B cell (primary cell): ENCODE measurements around the gene CFAP20DC. TPM values are rescaled to one million over a fixed set of nuclear protein-coding genes. Genes with fewer than 3 reads are reported as not detected.

ENCODE experiments used
- ATAC-seq: fragments of 200-7000 bp; cut with Tn5 transposase; one replicate; pipeline ENCODE4 v1.10.0; 2021; ENCODE audit warnings: low read depth, mild to moderate bottlenecking, moderate number of reproducible peaks, moderate library complexity
- CTCF ChIA-PET: fragments of 350-600 bp; sonication (Branson Sonifier 250); formaldehyde crosslinking; loops from one replicate; lab custom pipeline; 2021; ENCODE audit warnings: antibody characterized with exemption, inconsistent platforms; lab: Charles Lee
- POLR2A ChIA-PET: fragments of 350-600 bp; sonication (Branson Sonifier 250); formaldehyde crosslinking; loops from one replicate; lab custom pipeline; 2021; ENCODE audit warnings: antibody characterized with exemption; lab: Charles Lee
- DNase-seq: peaks from one replicate; pipeline ENCODE4 v3.0.0; 2013
- H2AFZ ChIP-seq: 2 replicates; pipeline ENCODE4 v1.6.1; 2012; ENCODE audit warnings: mild to moderate bottlenecking, low read depth, low read length; ENCODE audit not compliant: insufficient read depth, poor library complexity, severe bottlenecking
- H3K27ac ChIP-seq, 2 donors: 1 replicate in 1 of 2; 2 replicates in 1 of 2; pipeline ENCODE4 v1.5.1; 2012 to 2013; ENCODE audit warnings: low read length in 2 of 2, mild to moderate bottlenecking in 2 of 2, moderate library complexity in 1 of 2
- H3K27me3 ChIP-seq, 4 experiments: fragments of 200-600 bp in 1 of 4; sonication (generic) in 1 of 4; replicated peaks in 1 of 4; 1 replicate in 2 of 4; 2 replicates in 2 of 4; pipeline versions ENCODE4 v1.6.1 to v1.7.0; 2013 to 2016; ENCODE audit warnings: low read length in 3 of 4, mild to moderate bottlenecking in 2 of 4, mixed read lengths in 1 of 4, moderate library complexity in 1 of 4; ENCODE audit not compliant: insufficient read depth in 4 of 4, control insufficient read depth in 3 of 4; ENCODE audit errors: control extremely low read depth in 1 of 4
- H3K36me3 ChIP-seq, 2 experiments: replicated peaks in 1 of 2; 1 replicate in 1 of 2; 2 replicates in 1 of 2; pipeline versions ENCODE4 v1.6.1 to v1.7.1; 2013; ENCODE audit warnings: low read length in 1 of 2; ENCODE audit not compliant: insufficient read depth in 2 of 2, control insufficient read depth in 1 of 2; ENCODE audit errors: control extremely low read depth in 1 of 2, extremely low read depth in 1 of 2
- H3K4me1 ChIP-seq, 2 donors: fragments of 200-600 bp in 1 of 2; sonication (generic) in 1 of 2; 1 replicate in 1 of 2; 2 replicates in 1 of 2; pipeline versions ENCODE4 v1.5.1 to v1.6.1; 2013 to 2017; ENCODE audit warnings: low read length in 2 of 2; ENCODE audit not compliant: control insufficient read depth in 2 of 2, insufficient read depth in 2 of 2
- H3K4me2 ChIP-seq: replicated peaks from 2 replicates; pipeline ENCODE3; 2012; ENCODE audit warnings: mild to moderate bottlenecking, low read depth, low read length; ENCODE audit not compliant: poor library complexity, severe bottlenecking
- H3K4me3 ChIP-seq, 5 experiments: fragments of 200-600 bp in 1 of 5; sonication (generic) in 1 of 5; 1 replicate in 3 of 5; 2 replicates in 2 of 5; pipeline versions ENCODE4 v1.5.1 to v1.7.0; 2011 to 2016; ENCODE audit warnings: low read length in 4 of 5, mild to moderate bottlenecking in 4 of 5, low read depth in 2 of 5, control low read depth in 1 of 5, moderate library complexity in 1 of 5; ENCODE audit not compliant: insufficient read depth in 1 of 5; ENCODE audit errors: control extremely low read depth in 1 of 5, extremely low read depth in 1 of 5
- H3K79me2 ChIP-seq: fragments of 200-600 bp; sonication (generic); one replicate; pipeline ENCODE4 v1.6.0; 2016; ENCODE audit warnings: low read length; ENCODE audit not compliant: control insufficient read depth, insufficient read depth
- H3K9ac ChIP-seq: fragments of 200-600 bp; sonication (generic); 2 replicates; pipeline ENCODE4 v1.6.1; 2017; ENCODE audit warnings: mild to moderate bottlenecking, low read length, moderate library complexity
- H3K9me3 ChIP-seq, 3 donors: one replicate each; pipeline versions ENCODE4 v1.6.1 to v1.7.1; 2013; ENCODE audit warnings: low read length in 2 of 3; ENCODE audit not compliant: control insufficient read depth in 2 of 3, insufficient read depth in 1 of 3; ENCODE audit errors: control extremely low read depth in 1 of 3
- H4K20me1 ChIP-seq: 2 replicates; pipeline ENCODE4 v1.6.0; 2012; ENCODE audit warnings: mild to moderate bottlenecking, low read length; ENCODE audit not compliant: insufficient read depth, control insufficient read depth, poor library complexity, severe bottlenecking
- H3K27ac Mint-ChIP-seq: one replicate; pipeline ENCODE4 v1.8.0; 2021; ENCODE audit warnings: mixed read lengths
- H3K27me3 Mint-ChIP-seq: one replicate; pipeline ENCODE4 v1.8.0; 2021; ENCODE audit warnings: mixed read lengths
- H3K4me1 Mint-ChIP-seq: one replicate; pipeline ENCODE4 v1.8.0; 2021; ENCODE audit warnings: mixed read lengths
- H3K4me3 Mint-ChIP-seq: one replicate; pipeline ENCODE4 v1.8.0; 2021; ENCODE audit warnings: mixed read lengths
- H3K9me3 Mint-ChIP-seq: one replicate; pipeline ENCODE4 v1.8.0; 2022; ENCODE audit warnings: mixed read lengths; ENCODE audit not compliant: insufficient read depth
- EZH2 ChIP-seq: IDR thresholded peaks from 2 replicates; pipeline ENCODE4 v1.6.1; 2012; ENCODE audit warnings: borderline replicate concordance, low read depth, mild to moderate bottlenecking, moderate library complexity, low read length; ENCODE audit not compliant: insufficient read depth, poor library complexity, severe bottlenecking
- WGBS: methylation state at CpG from one replicate; pipeline ENCODE4 v1.1.5; 2013; ENCODE audit warnings: missing lambda C conversion rate; ENCODE audit not compliant: insufficient coverage; 5-methylcytosine and 5-hydroxymethylcytosine counted together
- intact Hi-C: fragments of 100-400 bp; cut with micrococcal nuclease; formaldehyde crosslinking; loops from one replicate; pipeline ENCODE4 v1.10.0; 2022
- polyA plus RNA-seq: library from polyadenylated mRNA; depleted of rRNA; stranded (reverse); fragments of >200 nt; gene quantifications from 2 replicates; pipeline ENCODE4 v1.2.3, GENCODE V29; 2012
- total RNA-seq, 2 donors: library from RNA; stranded (reverse); fragments of 120-200 nt in 1 of 2; gene quantifications; 1 replicate in 1 of 2; 2 replicates in 1 of 2; pipeline versions ENCODE4 v1.2.3 to v1.2.4, GENCODE V29; 2013 to 2022
- TF ChIP-seq, protein P1 (sequence below): fragments of 200-600 bp; IDR thresholded peaks from one replicate; pipeline ENCODE4 v1.8.0; 2022; ENCODE audit warnings: antibody characterized with exemption, mild to moderate bottlenecking

Gene CFAP20DC
- total and polyA plus RNA-seq, 2 donors (not counting 1 experiment from before 2014, with no cell fraction given), result 0.27 to 1.2 TPM

DNA sequence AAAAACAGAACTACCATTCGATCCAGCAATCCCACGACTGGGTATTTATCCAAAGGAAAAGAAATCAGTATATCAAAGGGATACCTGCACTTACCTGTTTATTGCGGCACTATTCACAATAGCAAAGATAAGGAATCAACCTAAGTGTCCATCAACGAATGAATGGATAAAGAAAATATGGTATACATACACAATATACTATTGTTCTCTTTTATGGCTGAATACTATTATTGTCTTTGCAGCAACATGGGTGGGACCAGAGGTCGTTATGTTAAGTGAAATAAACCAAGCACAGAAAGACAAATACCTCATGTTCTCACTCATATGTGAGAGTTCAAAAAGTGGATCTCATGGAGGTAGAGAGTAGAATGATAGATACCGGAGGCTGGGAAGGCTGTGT is 264.9 kb downstream of the CFAP20DC start:
- no peak for ATAC-seq
- H3K27me3 Mint-ChIP-seq, result no peaks in the 10 kb centered on the region

DNA sequence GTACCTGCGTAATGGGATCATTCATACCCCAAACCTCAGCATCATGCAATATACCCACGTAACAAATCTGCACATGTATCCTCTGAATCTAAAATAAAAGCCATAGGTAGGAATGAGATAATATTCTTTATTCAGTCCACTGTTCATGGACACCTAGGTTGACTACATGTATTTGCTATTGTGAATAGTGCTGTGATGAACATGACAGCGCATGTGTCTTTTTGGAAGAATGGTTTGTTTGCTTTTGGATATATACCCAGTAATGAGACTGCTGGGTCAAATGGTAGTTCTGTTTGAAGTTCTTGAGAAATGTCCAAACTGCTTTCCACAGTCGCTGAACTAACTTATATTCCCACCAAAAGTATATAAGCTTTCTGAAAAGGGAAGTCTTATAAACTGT is 265.4 kb downstream of the CFAP20DC start:
- Histone ChIP-seq H3K36me3 (no peaks in the 10 kb centered on the region), H3K4me3 (no peak overlapping the region), H3K9ac (no peak overlapping the region), H3K27me3 (peaks cover 0 to 4% (median 0%) of the 10 kb centered on the region in 4 experiments), H3K9me3 (peaks cover 0 to 16% (median 9%) of the 10 kb centered on the region in 3 donors), H3K4me2 (no peak overlapping the region), H4K20me1 (no peaks in the 10 kb centered on the region), H3K79me2 (no peaks in the 10 kb centered on the region), H2AFZ (no peak overlapping the region), H3K4me1 (no peaks in the 10 kb centered on the region), H3K27ac (no peak overlapping the region)
- TF ChIP-seq, protein P1, sequence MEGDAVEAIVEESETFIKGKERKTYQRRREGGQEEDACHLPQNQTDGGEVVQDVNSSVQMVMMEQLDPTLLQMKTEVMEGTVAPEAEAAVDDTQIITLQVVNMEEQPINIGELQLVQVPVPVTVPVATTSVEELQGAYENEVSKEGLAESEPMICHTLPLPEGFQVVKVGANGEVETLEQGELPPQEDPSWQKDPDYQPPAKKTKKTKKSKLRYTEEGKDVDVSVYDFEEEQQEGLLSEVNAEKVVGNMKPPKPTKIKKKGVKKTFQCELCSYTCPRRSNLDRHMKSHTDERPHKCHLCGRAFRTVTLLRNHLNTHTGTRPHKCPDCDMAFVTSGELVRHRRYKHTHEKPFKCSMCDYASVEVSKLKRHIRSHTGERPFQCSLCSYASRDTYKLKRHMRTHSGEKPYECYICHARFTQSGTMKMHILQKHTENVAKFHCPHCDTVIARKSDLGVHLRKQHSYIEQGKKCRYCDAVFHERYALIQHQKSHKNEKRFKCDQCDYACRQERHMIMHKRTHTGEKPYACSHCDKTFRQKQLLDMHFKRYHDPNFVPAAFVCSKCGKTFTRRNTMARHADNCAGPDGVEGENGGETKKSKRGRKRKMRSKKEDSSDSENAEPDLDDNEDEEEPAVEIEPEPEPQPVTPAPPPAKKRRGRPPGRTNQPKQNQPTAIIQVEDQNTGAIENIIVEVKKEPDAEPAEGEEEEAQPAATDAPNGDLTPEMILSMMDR, result no peak
- no peak for TF ChIP-seq EZH2
- ChIA-PET POLR2A (no interaction called here), CTCF (no interaction called here)
- intact Hi-C loops, result no loop called here
- H3K4me1 Mint-ChIP-seq, result no peaks in the 10 kb centered on the region
- H3K27ac Mint-ChIP-seq, result no peak overlapping the region
- DNase-seq (no peak), ATAC-seq (no peak)
- H3K9me3 Mint-ChIP-seq, result peaks cover 14% of the 10 kb centered on the region
- no peaks in the 10 kb centered on the region for H3K27me3 Mint-ChIP-seq
- H3K4me3 Mint-ChIP-seq, result no peak overlapping the region
- 100% methylated on average over 1 of the region's 4 CpGs for WGBS

More for the DNA sequence above, 264.9 kb downstream of the CFAP20DC start:
- no CpG with 5 or more reads among the region's 6 CpGs for WGBS
- no peaks in the 10 kb centered on the region for H3K36me3 ChIP-seq
- TF ChIP-seq EZH2, result no peak
- TF ChIP-seq, protein P1, result no peak
- no peaks in the 10 kb centered on the region for H3K4me1 ChIP-seq
- ChIA-PET CTCF (no interaction called here), POLR2A (no interaction called here)
- H3K4me2 ChIP-seq, result no peak overlapping the region
- no peak overlapping the region for H3K9ac ChIP-seq
- Mint-ChIP-seq H3K27ac (no peak overlapping the region), H3K4me3 (no peak overlapping the region), H3K4me1 (no peaks in the 10 kb centered on the region), H3K9me3 (peaks cover 10% of the 10 kb centered on the region)
- peaks cover 0 to 11% (median 6%) of the 10 kb centered on the region in 3 donors for H3K9me3 ChIP-seq
- no peak overlapping the region for H3K27ac ChIP-seq
- H3K79me2 ChIP-seq, result no peaks in the 10 kb centered on the region
- no peaks in the 10 kb centered on the region for H4K20me1 ChIP-seq
- H3K4me3 ChIP-seq, result no peak overlapping the region
- DNase-seq, result no peak
- H3K27me3 ChIP-seq, result peaks cover 0 to 4% (median 0%) of the 10 kb centered on the region in 4 experiments
- intact Hi-C loops, result no loop called here
- no peak overlapping the region for H2AFZ ChIP-seq
